Neural progenitor cell (in vitro differentiated cells): ENCODE data around the gene PAPPA2. TPM values are rescaled to one million over a fixed set of nuclear protein-coding genes. Genes with fewer than 3 reads are reported as not detected.

Source experiments
- DNase-seq: peaks from one replicate; pipeline ENCODE4 v3.0.0-alpha.2; 2016; ENCODE audit warnings: low spot score
- H2AFZ ChIP-seq: fragments of 200-600 bp; sonication (generic); replicated peaks from 2 replicates; pipeline ENCODE4 v1.6.1; 2016; ENCODE audit warnings: antibody characterized with exemption
- H3F3A ChIP-seq: fragments of 200-600 bp; sonication (generic); 2 replicates; pipeline ENCODE4 v1.6.1; 2016; ENCODE audit warnings: antibody characterized with exemption, low read depth
- H3K27ac ChIP-seq: fragments of 200-600 bp; sonication (generic); 2 replicates; pipeline ENCODE4 v1.5.1; 2016; ENCODE audit warnings: mild to moderate bottlenecking
- H3K27me3 ChIP-seq: fragments of 200-600 bp; sonication (generic); 2 replicates; pipeline ENCODE4 v1.6.1; 2016; ENCODE audit warnings: mild to moderate bottlenecking, moderate library complexity
- H3K36me3 ChIP-seq: fragments of 200-600 bp; sonication (generic); 2 replicates; pipeline ENCODE4 v1.5.1; 2016
- H3K4me1 ChIP-seq: fragments of 200-600 bp; sonication (generic); 2 replicates; pipeline ENCODE4 v1.6.1; 2016; ENCODE audit warnings: mixed run types
- H3K4me2 ChIP-seq: fragments of 200-600 bp; sonication (generic); 2 replicates; pipeline ENCODE4 v1.6.1; 2016
- H3K4me3 ChIP-seq: fragments of 200-600 bp; sonication (generic); 2 replicates; pipeline ENCODE4 v1.5.1; 2016
- H3K79me2 ChIP-seq: fragments of 200-600 bp; sonication (generic); 2 replicates; pipeline ENCODE4 v1.6.1; 2016; ENCODE audit warnings: low read depth
- H3K9ac ChIP-seq: fragments of 200-600 bp; sonication (generic); 2 replicates; pipeline ENCODE4 v1.6.1; 2016
- H3K9me3 ChIP-seq: fragments of 200-600 bp; sonication (generic); 2 replicates; pipeline ENCODE4 v1.5.1; 2016; ENCODE audit warnings: low read depth
- H4K20me1 ChIP-seq: fragments of 200-600 bp; sonication (generic); 2 replicates; pipeline ENCODE4 v1.6.1; 2016; ENCODE audit warnings: low read depth
- H3K27ac Mint-ChIP-seq: 3 replicates; pipeline ENCODE4 v1.8.0; 2021; ENCODE audit warnings: mixed read lengths
- H3K27me3 Mint-ChIP-seq: 2 replicates; pipeline ENCODE4 v1.8.0; 2022; ENCODE audit warnings: low read depth, mild to moderate bottlenecking, inconsistent platforms, moderate library complexity, mixed read lengths; ENCODE audit not compliant: insufficient read depth
- H3K36me3 Mint-ChIP-seq: 3 replicates; pipeline ENCODE4 v1.8.0; 2021; ENCODE audit warnings: mixed read lengths
- H3K4me1 Mint-ChIP-seq: 3 replicates; pipeline ENCODE4 v1.8.0; 2021; ENCODE audit warnings: mixed read lengths
- H3K4me3 Mint-ChIP-seq: 3 replicates; pipeline ENCODE4 v1.8.0; 2021; ENCODE audit warnings: mild to moderate bottlenecking, moderate library complexity, mixed read lengths
- H3K9me3 Mint-ChIP-seq: 3 replicates; pipeline ENCODE4 v1.8.0; 2020; ENCODE audit warnings: mixed read lengths
- CTCF ChIP-seq: fragments of 200-600 bp; sonication (generic); IDR thresholded peaks from 2 replicates; pipeline ENCODE4 v1.5.1; 2017; ENCODE audit warnings: antibody characterized with exemption, mild to moderate bottlenecking
- EZH2 ChIP-seq: fragments of 200-600 bp; sonication (generic); IDR thresholded peaks from 2 replicates; pipeline ENCODE4 v1.6.1; 2017; ENCODE audit warnings: antibody characterized with exemption, mild to moderate bottlenecking, moderate library complexity
- EZH2phosphoT487 ChIP-seq: fragments of 200-600 bp; sonication (generic); IDR thresholded peaks from 2 replicates; pipeline ENCODE4 v1.6.1; 2017; ENCODE audit warnings: antibody characterized with exemption
- total RNA-seq: library from RNA; depleted of rRNA; stranded (reverse); fragments of >200 nt; gene quantifications from 2 replicates; pipeline ENCODE4 v1.2.3, GENCODE V29; 2015; ENCODE audit warnings: low replicate concordance

PAPPA2 gene
- total RNA-seq, 1 donor from 2014 or later = 0.17 TPM

DNA sequence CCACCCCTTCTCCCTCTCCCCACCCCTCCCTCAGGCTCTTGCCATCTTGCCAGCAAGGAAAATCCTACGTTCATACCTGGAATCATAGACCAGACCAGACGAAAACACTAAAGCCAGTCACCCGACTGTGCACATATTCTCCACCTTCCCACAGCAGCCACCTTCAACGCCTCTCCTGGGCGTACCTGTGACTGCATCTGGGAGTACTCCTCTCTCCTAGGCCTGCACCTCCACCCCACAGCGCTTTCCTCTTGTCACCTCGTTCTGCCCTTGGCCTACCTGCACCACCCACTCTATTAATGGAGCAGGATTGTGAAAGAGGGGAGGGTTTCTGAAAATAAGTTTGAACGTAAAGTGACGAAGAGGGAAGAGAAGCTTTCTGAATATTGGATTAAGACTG lies 17.8 kb downstream of the PAPPA2 start:
- no peaks in the 10 kb centered on the region for H3K36me3 ChIP-seq
- H2AFZ ChIP-seq = no peak overlapping the region
- Mint-ChIP-seq H3K27ac (peak overlapping the region; percentile 20), H3K4me1 (no peaks in the 10 kb centered on the region), H3K9me3 (no peaks in the 10 kb centered on the region), H3K27me3 (no peaks in the 10 kb centered on the region), H3K4me3 (no peak overlapping the region), H3K36me3 (no peaks in the 10 kb centered on the region)
- H3K27ac ChIP-seq = no peak overlapping the region
- no peak for DNase-seq
- H3K9me3 ChIP-seq = no peaks in the 10 kb centered on the region
- no peaks in the 10 kb centered on the region for H3F3A ChIP-seq
- H4K20me1 ChIP-seq = no peaks in the 10 kb centered on the region
- no peak overlapping the region for H3K4me2 ChIP-seq
- H3K9ac ChIP-seq = no peak overlapping the region
- peaks cover 7% of the 10 kb centered on the region for H3K4me1 ChIP-seq
- no peak overlapping the region for H3K4me3 ChIP-seq
- H3K27me3 ChIP-seq = no peaks in the 10 kb centered on the region
- no peaks in the 10 kb centered on the region for H3K79me2 ChIP-seq
- TF ChIP-seq CTCF (no peak), EZH2 (no peak)

DNA sequence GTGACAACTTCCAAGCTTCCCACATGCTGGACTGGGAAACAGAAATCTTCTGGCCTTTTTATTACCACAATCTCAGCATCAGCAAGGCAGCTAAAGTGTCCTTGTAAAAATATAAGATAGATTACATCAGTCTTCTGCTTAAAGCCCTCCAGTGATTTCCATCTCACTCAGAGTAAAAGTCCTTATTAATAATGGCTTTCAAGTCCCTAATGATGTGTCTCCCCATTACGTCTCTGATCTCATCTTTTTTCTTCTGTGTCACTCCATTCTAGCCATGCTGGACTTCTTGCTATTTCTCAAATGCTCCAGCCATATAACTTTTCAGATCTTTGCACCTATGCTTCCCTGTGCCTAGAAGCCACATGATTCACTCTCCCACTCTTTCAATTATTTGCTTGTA lies 22.1 kb downstream of the PAPPA2 start:
- H3K36me3 ChIP-seq = no peaks in the 10 kb centered on the region
- Mint-ChIP-seq H3K4me3 (no peak overlapping the region), H3K4me1 (no peaks in the 10 kb centered on the region), H3K27ac (no peak overlapping the region), H3K36me3 (no peaks in the 10 kb centered on the region), H3K27me3 (no peaks in the 10 kb centered on the region), H3K9me3 (no peaks in the 10 kb centered on the region)
- H3F3A ChIP-seq = no peaks in the 10 kb centered on the region
- peaks cover 1% of the 10 kb centered on the region for H3K4me1 ChIP-seq
- H3K4me2 ChIP-seq = no peak overlapping the region
- H3K4me3 ChIP-seq = no peak overlapping the region
- DNase-seq = no peak
- no peaks in the 10 kb centered on the region for H3K79me2 ChIP-seq
- no peak overlapping the region for H3K27ac ChIP-seq
- H3K9ac ChIP-seq = no peak overlapping the region
- no peaks in the 10 kb centered on the region for H3K27me3 ChIP-seq
- H3K9me3 ChIP-seq = no peaks in the 10 kb centered on the region
- H4K20me1 ChIP-seq = no peaks in the 10 kb centered on the region
- no peak for TF ChIP-seq EZH2phosphoT487
- TF ChIP-seq CTCF = no peak
- no peak for TF ChIP-seq EZH2
- no peak overlapping the region for H2AFZ ChIP-seq

DNA sequence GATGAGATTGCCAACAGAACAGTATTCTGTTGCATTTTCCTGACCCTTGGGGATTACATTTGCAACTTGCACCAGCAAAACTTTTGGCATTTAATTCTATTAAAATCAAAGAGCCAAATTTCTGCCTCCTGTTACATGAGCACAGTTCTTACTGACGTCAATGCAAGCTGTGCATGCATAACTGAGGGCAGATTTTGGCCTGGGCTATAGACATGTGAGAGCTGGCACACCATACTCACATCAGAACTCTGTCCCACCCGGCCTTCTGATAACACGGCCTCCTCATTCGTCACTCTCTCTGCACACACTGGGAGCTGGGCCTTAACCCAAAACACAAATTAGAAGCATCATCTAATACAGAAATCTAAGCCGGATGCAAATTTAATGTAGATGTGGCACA lies 31.5 kb downstream of the PAPPA2 start:
- Histone ChIP-seq H3K9ac (no peak overlapping the region), H3K4me3 (no peak overlapping the region), H3K79me2 (no peaks in the 10 kb centered on the region), H3F3A (no peaks in the 10 kb centered on the region), H3K9me3 (no peaks in the 10 kb centered on the region), H3K27ac (no peak overlapping the region), H3K36me3 (no peaks in the 10 kb centered on the region), H2AFZ (no peak overlapping the region), H4K20me1 (no peaks in the 10 kb centered on the region), H3K27me3 (no peaks in the 10 kb centered on the region), H3K4me1 (no peaks in the 10 kb centered on the region), H3K4me2 (no peak overlapping the region)
- DNase-seq = no peak
- Mint-ChIP-seq H3K27me3 (no peaks in the 10 kb centered on the region), H3K4me1 (no peaks in the 10 kb centered on the region), H3K4me3 (no peak overlapping the region), H3K36me3 (no peaks in the 10 kb centered on the region), H3K27ac (no peak overlapping the region), H3K9me3 (no peaks in the 10 kb centered on the region)
- TF ChIP-seq EZH2phosphoT487 (no peak), EZH2 (no peak), CTCF (no peak)

DNA sequence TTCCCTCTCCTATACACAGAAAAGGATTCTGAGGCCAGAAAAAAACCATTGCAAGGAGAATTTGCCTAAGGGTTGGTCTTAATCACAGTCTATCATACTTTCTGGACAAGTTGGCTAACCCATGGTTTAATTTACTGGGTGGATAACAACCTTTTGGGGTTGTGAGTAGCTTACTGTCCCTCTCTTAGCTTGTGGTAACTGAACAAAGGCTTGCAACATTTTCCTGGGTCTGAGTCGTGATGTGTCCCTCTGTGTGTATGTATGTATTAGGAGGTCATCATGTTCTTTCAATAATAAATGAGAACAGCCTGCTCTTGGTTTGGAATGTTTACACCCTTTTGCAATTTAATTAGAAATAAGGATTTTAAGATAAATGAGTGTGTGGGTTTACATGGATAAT lies 36.7 kb downstream of the PAPPA2 start:
- Histone ChIP-seq H3K4me1 (no peaks in the 10 kb centered on the region), H3K4me2 (no peak overlapping the region), H4K20me1 (no peaks in the 10 kb centered on the region), H3K36me3 (no peaks in the 10 kb centered on the region), H3K4me3 (no peak overlapping the region), H3K9ac (no peak overlapping the region), H3K9me3 (no peaks in the 10 kb centered on the region), H2AFZ (peak overlapping the region; percentile 50), H3K27me3 (no peaks in the 10 kb centered on the region), H3F3A (no peaks in the 10 kb centered on the region), H3K79me2 (no peaks in the 10 kb centered on the region), H3K27ac (no peak overlapping the region)
- TF ChIP-seq EZH2phosphoT487 (no peak), CTCF (no peak), EZH2 (no peak)
- no peak for DNase-seq
- Mint-ChIP-seq H3K4me1 (no peaks in the 10 kb centered on the region), H3K27me3 (no peaks in the 10 kb centered on the region), H3K27ac (no peak overlapping the region), H3K4me3 (no peak overlapping the region), H3K9me3 (no peaks in the 10 kb centered on the region), H3K36me3 (no peaks in the 10 kb centered on the region)
